HG02884 (cell line): ENCODE data around the gene SMOC1.

ENCODE experiments used
- ATAC-seq: cut with Tn5 transposase; IDR thresholded peaks from one replicate; pipeline ENCODE4 v1.9.1; 2021; ENCODE audit warnings: mild to moderate bottlenecking, moderate library complexity; ENCODE audit not compliant: unreplicated experiment

The SMOC1 gene

DNA sequence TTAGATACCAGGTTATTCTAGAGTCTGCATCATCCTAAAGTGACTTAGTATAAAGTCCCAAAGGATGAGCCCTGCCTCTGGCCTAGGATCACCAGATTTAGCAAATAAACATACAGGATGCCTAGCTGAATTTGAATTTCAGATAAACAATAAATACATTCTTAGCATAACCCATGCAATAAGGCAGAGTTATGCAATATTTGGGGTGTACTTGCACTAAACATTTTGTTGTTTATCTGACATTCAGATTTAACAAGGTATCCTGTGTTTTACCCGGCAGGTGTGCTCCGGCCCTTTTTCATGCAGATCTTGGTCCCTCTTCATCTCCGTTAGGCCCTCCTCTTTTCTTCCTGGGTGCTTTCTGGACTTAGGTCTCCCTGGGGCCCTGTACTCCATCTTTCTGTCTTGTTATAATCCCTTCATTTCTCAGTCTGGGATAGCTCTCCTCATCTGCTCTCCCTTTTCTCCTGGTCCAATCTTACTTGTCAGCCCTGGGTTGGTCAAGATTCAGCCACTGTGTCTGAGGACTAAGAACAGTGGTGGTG lies 18.1 kb upstream of the SMOC1 start:
- no peak for ATAC-seq

DNA sequence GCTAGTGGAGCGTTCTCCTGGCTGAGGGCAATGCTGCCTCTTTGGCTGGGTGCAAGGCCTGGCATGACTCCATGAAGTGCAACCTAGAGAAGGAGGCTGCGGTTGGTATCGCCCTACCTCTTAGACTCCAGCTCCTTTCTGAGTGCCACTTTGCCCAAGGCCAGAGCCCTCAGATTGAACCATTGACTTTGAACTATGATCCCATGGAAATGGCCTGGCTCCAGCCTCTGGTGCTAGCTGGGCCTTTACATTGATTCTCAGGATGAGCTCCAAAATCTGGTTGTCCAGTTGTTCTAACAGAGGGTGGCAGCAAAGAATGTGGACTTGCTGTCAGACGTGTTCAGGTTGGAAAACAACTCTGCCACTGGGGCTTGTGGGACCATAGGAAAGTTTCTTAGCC lies 16.1 kb upstream of the SMOC1 start:
- no peak for ATAC-seq

DNA sequence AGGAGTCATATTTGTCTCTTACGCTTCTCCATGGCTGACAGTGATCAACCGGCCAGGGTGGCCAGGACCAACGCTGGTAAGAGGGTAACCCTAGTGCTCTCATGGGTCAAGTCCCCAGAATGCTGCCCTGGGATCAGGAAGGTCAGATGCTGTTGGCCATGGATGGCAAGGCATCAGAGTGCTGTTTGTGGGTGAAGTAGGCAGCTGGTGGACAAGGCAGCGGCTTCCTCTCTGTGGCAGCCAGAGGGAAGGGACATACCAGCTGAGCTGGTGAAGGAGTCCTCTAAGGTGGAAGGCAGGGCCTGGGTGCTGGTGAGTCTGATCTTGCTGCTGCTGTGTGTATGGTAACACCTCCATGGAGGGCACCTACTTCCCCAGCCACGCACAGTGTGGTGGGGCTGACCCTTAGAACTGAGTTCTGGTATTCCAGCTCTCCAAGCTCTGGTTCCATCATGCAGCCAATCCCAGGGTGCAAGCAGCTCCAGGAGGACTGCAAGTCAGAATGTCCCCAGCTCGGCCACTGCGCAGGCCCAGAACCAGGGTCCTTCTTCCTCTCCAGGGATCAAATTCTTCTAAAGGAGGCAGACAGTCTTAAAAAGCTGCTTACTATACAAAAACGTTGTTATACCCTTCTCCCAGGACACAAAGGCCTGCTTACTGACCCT lies 13.4 kb upstream of the SMOC1 start:
- ATAC-seq: no peak

DNA sequence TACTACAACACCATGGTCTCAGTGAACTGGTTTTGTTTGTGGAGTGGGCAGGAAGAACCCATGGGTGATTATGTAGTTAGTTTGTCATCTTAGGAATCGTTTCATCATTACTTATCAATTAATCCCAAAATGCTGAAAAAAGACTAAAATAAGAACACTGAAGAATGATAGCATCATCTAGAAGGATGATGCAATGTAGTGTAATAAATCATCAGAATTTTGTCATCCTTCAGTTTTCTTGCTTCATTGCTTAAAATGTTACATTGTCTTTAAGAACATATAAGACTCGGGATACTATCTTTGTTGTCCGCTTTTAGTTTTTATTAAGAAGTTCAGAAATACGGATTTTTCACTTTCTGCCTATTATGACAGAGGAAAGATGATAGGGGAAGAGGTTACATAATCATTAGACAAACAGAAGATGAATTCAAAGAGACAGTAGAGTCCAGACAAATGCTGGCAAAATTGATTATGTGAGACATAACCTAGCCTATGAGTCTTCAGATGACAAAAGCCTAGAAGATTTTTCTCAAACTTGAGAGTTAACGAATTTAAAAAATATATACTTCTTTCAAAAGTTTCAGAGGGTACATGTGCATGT lies 10.8 kb upstream of the SMOC1 start:
- ATAC-seq: no peak

DNA sequence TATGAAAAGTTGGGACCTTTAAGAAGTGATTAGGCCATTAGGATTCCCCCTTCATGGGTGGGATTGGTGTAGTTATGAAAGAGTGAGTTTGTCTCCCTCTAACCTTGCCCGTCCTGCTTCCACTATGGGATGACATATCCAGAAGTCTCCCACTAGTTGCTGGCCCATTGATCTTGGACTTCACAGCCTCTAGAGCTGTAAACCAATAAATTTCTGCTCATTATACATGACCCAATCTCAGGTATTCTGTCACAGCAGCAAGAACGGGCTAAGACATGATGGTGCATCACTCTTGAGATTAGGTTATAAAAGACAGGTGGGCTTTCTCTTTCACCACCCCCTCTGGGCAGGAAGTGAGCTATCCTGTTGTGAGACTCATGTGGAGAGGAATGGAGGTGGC lies 8.6 kb upstream of the SMOC1 start:
- ATAC-seq: no peak

DNA sequence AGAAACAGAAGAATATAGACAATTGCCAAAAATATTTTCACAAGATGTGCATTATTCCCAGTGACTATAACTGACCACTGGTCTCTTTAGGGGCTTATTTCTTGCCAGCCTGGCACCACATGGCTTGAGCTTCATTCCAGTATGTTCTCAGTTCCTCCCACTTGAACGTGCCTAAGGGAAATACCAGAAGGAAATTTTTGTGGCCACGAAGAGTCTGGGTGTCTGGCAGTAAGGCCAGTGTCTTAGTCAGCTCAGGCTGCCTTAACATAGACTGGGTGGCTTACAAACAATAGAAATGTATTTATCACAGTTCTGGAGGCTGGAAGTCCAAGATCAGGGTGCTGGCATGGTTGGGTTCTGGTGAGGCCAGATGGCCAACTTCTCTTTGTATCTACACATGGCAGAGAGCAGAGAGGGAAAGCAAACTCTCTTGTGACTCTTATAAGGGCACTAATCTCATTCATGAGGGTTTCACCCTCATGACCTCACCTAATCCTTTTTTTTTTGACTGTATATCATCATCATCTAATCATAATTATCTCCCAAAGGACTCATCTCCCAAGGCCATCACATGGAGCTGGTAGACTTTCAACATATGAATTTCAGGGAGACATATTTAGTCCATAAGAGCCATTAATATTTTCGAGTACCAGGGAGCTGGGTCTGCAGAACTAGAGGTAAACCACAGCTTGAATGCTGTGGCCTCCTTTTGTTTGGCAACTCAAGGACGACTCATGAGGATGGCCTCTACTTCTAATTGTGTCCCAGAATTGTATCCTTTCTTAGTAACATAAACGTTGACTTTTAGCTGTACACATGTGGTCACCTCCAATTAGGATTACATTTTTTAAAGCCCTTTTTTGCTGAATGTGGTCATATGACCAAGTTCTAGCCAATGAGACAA lies 5.1 kb upstream of the SMOC1 start:
- no peak for ATAC-seq

DNA sequence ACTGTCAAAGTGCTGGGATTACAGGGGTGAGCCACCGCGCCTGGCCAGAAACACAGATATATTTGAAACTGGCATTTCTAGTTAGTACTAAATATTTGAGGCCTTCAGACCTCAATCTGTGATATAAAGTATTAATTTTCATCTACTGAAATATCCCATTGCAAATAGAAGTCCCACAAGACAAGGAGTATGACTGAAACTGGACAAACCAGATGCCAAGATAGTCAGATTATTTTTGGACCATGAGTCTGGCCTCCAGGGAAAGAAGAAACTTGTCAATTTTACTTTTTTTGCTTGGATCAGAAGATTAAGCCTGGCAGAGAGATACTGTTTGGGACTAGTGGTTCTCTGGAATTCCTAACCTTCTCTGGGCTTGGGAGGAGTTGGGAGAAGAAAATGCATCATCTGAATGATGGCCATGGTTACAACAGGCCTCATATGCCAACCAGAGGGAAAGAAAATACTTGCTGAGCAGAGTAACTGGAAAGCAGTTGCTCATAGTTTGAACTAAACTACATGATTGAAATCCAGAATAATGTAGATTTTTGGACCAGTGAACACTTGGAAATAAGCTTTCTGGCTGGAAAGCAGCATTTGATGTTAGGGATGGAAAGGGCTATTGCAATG lies 2.9 kb upstream of the SMOC1 start:
- ATAC-seq: no peak

DNA sequence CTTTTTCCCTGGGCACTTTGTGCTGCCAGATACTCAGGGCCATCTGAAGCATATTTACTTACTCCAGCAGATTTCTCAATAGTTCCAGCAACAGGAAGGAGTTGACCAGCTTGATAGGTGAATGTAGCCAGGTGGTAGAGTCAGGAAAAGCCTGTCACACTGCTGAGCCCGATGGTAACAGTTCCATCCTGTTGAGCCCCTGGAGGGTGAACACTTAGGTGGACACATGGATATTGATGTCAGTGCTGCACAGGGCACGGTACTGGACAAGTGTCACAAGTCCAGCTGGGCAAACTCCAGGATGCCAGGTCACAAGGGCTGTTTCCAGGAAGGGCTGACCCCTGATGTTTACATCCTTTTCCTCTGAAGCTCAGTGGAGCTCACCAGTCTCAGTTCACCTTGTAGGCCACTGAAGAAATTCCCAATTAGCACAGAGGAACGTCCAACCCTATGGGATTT lies 2.3 kb upstream of the SMOC1 start:
- ATAC-seq: no peak

DNA sequence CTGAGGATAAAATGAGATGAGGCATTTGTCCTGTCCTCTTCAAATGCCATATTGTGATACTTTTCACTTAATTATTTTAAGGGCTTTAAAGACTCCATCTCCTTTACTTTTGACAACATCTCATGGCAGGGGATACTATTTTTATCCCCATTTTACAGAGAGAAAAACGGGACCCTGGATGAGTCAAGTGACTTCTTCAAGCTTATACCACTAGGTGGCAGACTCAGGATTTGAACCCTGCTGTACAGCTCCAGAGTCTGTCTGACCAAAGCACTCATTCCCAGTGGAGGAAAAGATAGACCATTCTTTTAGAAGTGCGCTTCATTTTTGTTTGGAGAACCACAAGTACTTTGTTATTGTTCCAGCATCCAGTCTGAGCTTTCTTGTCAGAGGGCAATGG lies 1.7 kb upstream of the SMOC1 start:
- ATAC-seq: no peak

DNA sequence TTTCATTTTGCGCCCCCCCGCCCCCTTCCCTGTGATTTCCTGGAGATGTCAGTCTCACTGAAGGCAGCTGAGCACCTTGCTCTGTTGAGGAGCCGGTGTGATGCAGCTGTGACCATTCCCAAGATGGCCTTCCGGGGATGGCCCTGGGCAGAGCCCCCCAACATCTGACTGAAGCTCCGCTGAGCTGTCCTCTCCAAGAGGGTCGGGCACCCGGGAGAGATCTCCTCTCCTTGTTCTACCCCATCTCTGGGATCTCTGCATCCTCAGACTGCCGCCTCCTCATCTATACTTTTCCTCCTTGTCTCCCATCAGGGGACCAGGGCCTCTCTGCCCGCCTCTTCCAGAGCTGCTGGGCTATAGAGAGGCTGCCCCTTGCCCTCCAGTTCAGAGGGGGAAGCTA lies 965 bp upstream of the SMOC1 start:
- ATAC-seq: no peak

DNA sequence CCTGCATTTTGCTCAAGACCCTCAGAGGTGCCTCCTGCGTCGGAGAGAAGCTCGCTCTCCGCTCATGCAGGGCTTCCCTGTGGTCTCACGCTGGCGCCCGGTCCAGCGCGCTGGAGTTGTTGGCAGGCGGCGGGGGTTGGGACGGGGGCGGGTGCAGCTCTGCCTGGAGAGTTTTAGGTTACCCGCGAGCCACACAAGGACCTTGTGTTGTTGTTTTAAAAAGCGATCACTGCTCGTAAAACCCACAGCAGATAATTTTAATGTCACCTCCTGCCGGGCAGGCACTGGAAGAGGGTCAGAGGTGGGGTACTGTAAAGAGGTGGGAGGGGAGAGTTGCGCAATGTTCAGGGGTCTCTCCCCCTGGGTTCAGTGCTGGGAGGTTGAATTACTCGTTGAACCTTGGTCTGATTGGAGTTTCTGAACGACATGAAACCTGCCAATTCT lies 850 bp downstream of the SMOC1 start:
- ATAC-seq: no peak

DNA sequence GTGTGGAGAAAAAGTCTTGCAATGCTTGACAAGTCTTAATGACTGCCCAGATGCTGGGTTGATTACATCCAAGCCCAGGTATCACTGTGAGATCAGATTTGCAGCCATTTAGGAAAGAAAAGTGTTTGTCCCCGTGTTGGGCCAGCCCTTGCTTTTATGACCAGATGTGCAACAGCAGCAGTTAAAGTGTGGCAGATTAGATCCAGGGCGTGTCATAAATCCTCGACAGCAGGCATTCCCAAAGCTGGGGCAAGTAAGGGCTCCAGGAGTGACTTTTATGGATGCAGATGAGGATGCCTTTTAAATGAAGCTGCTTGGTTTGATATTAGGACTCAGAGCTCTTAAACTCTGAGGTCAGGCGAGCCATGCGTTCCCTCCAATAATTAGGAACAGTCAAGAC lies 1.7 kb downstream of the SMOC1 start:
- ATAC-seq: no peak

DNA sequence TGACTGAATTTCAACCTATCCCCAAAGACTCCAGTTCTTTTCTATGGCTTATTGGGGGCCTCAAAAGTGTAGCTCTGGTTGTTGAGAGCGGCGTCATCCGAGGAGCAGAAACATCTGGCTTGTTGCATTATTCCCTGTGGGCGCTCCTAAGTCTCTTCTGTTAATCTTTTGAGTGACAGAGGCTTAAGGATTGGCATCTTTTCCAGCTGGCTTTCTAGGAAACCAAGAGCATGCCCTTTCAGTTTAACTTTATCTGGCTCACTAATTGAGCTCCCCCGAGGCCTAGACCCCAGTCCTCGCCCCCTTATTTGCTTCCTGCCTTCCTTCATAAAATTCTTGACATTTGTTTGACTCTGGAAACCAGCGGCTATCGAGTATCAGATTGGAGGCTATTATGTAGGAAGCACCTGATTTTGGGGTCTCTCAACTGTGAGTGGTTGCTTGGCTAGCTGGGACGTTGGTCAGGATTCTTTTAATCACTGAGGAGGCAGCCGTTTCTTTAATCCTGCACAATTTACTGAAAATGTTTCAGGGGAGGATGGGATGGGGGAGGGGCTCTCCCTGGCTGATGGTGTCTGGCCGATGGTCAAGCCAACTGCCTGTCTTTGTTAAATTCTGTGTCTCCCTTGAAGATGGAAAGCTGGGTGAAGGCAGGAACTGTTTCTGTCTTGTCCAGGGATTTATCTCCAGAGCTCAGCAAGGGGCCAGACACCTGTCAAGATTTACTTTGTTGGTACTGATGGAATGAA lies 3.1 kb downstream of the SMOC1 start:
- no peak for ATAC-seq

DNA sequence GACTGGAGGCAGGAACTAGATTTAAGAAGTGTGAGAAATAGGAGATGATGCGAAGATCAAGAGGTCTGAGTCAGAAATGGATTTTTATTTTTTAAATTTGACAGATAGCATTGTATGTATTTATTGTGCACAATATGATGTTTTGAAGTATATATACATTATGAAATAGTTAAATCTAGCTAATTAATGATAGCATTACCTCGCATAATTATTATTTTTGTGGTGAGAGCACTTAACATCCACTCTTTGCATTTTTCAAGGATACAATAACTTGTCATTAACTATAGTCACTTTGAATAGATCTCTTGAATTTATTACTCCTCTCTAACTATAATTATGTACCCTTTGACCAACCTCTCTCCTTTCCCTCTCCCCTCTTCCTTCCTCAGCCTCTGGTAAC lies 3.7 kb downstream of the SMOC1 start:
- ATAC-seq: no peak

DNA sequence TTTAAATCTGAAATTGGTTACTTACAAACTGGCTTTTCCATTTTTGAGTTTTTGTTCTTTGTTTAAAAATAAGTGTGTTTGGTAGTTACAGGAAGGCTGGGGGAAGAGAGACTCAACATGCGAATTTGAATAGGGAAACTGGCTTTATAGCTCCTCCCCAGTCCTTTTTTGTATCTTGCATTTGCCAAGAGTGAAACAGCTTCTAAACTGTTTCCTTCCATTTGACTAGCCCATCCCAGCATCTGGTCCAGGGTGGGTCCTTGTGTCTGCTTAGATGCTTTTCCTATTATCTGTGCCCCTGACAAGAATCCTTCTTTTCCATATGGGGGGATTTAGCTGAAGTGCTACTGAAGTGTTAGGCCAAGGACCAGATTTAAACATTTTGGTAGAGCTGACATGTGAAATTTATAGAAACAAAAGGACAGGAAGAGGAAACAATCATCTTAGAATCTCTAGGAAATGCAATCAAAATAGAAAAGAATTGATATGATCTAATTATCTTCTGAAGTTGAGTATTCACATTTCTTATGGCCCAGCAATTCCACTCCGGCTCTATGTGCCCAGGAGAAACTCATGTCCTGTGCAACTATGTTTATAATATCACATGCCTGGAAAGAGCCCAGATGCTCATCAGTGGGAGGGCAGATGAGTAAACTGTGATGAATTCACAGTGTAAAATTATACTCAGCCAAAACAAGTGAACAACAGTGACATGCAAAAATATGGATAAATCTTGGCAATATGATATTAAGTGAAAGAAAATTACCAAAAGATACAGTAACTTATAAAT lies 7.4 kb downstream of the SMOC1 start:
- ATAC-seq: no peak

DNA sequence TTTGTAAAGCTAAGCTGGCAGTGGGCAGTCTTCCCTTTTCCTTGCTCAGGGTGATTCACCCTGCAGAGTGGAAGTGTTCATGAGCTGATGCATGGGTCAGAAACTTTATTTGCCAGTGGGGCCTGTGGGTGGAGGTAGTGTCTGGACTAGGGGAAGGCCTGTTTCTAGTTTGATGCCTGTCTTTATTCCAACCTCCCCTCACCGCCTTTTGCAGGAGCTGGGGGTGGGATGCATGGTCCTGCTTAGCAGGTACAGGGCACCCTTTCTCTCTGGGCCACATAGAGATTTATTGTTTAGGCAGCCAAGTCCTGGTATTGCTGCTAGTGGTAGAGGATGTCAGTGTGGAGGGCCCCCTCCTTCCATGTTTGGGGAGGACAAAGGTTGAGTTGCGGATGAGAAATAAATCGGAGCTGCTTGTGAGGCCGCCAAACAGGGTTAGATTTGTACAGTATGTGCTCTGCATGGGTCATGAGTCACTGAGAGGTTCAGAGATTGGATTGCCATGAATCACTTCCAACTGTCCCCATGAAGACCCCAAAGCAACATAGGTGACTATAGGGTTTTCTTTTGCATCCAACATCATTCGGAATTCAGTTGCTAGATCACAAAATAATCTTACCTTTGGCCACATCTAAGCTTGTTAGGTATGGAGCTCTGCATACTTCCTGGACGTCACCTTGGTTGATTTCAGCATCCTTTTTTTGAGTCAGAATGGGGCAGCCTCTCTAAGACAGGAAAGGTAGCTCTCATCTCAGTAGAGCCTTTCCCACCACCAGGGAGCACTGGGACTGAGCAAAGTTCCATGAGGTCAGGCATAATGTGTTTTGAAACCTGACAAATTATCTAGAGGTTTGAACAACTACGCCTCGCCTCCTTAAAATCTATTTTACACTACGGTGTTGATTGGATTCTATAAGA lies 8.8 kb downstream of the SMOC1 start:
- no peak for ATAC-seq

DNA sequence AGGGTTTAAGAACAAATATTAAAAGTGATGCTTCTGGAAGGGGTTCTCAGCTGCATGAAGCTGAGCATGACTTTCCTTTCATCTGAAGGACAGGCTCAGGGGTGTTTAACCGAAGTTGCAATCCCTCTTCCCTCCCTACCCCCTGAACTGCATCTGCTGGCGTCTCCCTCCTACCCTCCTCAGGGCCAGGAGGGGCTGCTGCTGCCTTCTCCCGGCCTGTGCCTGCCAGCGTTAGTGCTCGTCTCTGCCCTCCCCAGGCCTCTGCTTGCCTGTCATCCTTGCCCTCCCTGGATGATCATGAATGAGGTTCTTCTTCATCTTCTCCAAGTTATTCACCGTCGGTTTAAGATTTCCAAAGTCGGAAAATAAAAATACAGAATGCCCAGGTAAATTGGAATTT lies 12.2 kb downstream of the SMOC1 start:
- ATAC-seq: no peak

DNA sequence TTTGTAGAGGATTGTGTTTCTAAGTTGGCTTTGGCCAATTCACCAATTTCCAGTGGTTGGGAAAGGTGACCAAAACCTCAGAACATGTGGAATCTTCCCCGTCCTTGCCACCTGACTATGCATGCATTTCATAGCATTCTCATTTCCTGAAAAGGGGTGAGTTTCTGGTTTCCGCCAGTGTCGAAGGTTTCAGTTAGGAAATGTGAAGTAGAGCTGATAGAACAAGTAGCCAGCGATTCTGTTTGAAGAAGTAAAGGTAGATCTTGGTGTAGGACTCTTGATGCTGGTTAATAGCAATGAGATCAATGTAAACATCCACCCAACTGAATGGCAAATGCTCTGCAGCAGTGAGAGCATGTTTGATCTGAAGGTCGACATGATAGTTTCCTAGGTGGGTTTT lies 15.9 kb downstream of the SMOC1 start:
- no peak for ATAC-seq

DNA sequence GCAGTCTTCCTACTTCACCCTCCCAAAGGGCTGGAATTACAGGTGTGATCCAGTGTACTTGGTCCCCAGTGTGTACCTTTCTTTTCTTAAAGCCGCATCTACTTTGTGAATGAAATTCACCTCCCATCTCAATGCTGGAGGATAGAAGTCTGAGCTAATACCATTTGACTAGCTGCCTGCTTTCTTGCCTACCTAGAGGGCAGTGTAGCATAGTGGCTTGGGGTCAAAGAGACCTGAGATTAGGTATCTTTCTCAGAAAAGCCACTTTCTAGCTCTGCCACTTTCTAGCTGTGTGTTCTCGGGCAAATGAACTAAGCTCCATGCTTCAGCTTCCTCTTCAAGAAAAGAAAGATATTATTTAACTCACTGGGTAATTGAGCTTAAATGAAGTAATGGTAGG lies 16.9 kb downstream of the SMOC1 start:
- no peak for ATAC-seq
